ENCODE results near the gene HOXB3.

- TF ChIP-seq POLR2AphosphoS5 (IDR thresholded peaks at IDR 0.05) (no peak), EP300 (IDR thresholded peaks at IDR 0.05) (no peak), CTCF (IDR thresholded peaks at IDR 0.05) (no peak), POLR2A (IDR thresholded peaks at IDR 0.05) (no peak)
Observed at GRCh38 chr17:48621410-48622392, 31.7 kb upstream of the HOXB3 start.
